NCI-H2171 (cell line): ENCODE results near the gene KLHDC4.
A peak's percentile ranks its signal among the peaks of the same experiment; 100 is the strongest.
"Not testable (repeated sequence)": the region's sequence is repeated elsewhere in the genome, so short reads cannot be mapped to it uniquely, and the experiment has no call there.

Source experiments
- DNase-seq: peaks from one replicate; lab custom pipeline; 2025; lab: John Stamatoyannopoulos, UW

The KLHDC4 gene

DNA sequence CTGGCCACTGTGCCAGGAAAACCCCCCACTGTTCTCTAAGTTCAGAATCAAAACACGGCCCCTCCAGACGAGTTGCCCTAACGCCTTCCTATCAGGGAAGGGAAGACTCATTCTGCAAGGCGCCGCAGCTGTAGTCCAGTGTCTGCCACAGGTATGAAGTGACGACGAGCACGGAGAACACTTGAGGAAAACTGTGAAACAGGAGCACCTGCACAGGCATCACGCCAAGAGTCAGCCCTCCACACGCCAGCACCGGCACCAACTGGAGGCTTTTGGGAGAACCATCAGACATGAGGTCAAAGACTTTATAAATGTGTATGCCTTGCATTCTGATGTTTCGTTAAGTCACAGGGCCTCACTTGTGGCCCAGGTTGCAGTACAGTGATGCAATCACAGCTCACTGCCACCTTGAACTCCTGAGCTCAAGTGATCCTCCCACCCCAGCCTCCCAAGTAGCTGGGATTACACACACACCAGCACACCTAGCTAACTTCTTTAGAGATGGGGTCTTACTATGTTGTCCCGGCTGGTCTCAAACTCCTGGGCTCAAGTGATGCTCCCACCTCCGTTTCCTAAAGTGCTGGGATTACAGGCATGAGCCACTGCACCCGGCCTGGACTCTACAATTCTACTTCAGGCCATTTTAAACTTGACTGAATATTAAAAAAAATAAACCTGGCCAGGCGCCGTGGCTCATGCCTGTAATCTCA is 22.9 kb downstream of the KLHDC4 start:
- no peak for DNase-seq

DNA sequence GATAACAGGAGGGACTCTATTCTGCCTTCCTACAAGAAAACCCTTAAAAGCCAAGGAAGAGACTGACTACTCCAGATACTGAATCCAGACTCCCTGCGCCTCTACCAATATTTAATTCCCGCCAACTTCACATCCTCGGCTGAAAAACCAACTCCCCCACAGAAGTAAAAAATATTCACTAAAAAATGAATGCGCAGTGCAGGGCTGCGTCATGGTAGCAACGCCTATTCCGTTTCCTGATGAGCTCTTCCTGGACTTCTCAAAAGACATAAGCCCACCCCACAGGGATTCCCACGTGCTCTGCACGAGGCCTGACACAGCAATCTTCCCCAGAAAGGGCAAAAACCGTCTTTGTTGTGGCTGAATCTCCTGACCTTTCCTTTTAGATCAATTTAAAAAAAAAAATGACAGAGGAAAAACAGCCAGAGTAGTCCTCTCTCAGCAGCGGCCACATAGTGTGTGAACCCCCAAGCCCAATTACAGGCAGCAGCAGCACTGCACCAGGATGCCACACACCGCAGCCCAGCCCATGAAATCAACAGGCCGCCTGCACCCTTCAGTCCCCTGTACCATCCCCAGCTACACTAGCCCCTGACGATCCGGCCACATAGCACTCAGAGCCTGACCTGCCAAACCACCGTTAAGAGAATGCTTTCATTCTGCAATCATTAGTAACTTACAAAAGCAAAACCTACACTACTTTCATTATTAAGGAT is 23.9 kb downstream of the KLHDC4 start:
- DNase-seq: no peak

DNA sequence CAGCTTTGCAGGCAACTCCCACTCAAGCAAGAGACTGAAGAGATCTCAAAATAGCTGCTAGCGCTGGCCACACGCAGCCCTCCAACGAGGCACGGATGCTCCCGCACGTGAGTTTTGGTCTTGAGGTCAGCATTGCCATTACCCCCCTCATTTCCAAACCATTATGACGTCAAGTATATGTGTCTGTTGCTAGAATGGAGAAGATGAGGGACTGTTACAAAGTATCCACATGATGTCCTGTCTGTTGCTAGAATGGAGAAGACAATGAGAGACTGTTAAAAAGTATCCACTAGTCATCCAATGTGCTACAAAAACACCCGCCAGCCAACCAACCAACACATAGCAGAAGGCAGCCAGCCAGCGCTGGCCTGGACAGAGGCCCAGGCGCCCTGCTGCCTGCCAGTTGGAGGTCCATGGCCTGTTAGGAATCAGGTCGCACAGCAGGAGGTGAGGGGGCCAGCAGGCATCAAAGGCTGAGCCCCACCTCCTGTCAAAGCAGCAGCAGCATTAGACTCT is 24.8 kb downstream of the KLHDC4 start:
- DNase-seq: no peak

DNA sequence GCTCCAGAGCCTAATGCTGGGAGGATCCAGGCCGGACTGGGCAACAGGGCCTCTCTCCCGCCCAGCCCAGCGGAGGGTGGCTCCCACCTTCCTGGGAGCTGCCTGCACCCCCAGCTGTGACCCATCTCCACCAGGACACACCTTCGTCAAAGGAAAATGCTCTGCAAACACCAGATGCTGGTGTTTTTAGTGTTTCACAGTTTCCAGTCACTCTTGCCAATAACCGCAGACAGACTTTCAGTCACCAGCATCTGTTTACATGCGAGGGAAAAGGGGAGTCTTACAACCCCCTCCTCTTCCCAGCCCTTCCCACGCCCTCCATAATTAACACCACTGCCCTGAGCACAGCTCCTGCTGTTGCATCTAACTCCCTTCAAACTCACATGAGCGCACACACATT is 25.3 kb downstream of the KLHDC4 start:
- peak; percentile 90 for DNase-seq

DNA sequence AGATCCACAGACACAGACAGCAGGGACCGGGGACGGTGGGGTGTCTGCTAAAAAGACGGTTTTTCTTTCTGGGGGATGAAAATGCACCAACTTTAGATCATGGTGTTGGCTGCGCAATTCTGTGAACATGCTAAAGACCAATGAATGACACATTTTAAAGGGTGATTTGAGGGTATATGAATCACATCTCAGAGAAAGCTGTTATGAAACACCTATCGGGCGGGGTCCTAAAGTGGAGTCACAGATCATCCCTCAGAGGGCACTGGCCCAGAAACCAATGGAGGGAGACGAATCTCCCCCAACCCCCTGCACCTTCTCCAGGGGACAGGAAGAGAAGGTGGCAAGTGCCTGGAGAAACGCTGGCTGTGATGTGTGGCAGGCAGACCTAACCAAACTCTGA is 26.0 kb downstream of the KLHDC4 start:
- no peak for DNase-seq

DNA sequence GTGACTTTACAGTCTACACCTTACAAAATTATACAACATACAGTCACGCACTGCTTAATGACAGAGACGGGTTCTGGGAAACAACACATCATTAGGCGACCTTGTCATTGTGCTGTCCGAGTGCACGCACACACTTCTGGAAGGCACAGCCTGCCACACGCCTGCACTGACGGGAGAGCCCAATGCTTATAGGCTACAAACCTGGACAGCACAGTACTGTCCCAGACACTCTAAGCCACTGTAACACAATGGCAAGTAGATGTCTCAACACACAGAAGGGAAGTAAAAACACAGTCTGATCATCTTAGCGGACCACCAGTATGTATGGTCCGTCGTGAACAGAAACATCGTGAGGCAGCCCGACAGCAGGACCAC is 29.8 kb downstream of the KLHDC4 start:
- no peak for DNase-seq

DNA sequence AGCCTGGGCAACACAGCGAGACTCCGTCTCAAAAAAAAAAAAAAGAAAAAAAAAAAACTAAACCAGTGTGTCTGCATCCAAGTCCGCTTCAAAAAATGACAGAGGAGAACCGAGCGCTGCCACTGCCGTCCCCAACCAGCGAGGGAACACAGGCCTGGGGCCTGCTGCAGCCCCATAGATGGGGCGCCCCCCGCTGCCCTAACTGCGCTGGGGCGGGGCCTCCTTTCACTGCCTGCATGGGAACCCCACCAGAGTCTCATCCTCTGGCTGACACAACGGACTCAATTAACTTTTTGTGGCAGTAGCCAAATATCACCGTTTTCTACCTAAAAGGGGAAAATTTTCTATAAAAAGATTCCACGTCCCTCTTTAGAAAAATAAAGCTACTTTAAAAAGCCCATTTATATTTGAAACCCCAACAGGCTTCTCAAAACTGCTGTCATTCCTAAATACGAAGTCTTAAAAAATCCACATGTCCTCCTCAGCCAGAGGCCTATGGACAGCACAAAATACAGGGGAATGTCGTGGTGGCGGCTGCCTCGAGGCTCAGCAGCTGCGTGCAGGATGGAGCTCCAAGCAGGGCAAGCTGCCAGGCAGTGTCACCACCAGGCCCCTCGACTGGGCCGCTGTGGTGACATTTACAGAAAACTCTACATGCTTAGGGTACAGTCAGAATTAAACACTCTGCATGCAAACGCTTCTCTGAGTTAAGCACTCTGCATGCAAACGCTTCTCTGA is 30.3 kb downstream of the KLHDC4 start:
- no peak for DNase-seq

DNA sequence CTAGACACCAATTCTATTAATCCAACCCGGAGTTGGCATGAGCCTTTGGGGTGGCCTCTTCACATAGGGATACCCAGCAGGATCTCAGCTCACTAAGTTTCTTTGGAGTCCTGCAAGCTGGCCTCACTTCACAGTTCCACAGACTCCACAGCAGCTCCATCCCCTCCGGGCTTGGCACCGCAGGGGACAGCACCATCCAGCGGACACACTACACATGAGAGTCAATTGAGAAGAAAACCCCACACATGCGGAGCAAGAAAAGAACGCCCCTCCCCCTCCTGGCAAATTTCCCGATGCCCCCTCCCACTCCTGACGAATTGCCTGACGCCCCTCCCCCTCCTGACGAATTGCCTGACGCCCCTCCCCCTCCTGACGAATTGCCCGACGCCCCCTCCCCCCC is 31.1 kb downstream of the KLHDC4 start:
- no peak for DNase-seq

DNA sequence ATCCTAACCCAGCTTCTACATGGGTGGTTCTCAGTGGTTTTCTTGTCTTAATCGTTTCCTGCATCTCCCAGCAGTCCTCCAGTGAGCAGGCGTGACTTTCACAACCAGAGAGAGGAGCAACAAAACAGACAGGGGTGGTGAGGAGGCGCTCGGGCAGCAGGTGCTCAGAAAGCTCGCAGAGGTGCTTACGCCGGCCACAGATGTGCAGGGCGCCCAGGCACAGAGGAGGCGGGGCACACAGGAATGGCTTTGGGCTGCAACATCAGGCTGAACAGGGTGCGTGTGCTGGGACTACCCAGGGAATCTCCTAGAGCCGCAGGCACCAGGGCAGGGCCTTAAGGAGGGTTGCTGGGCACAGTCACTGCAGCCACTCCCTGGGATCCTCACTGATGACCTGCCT is 32.6 kb downstream of the KLHDC4 start:
- DNase-seq: no peak

DNA sequence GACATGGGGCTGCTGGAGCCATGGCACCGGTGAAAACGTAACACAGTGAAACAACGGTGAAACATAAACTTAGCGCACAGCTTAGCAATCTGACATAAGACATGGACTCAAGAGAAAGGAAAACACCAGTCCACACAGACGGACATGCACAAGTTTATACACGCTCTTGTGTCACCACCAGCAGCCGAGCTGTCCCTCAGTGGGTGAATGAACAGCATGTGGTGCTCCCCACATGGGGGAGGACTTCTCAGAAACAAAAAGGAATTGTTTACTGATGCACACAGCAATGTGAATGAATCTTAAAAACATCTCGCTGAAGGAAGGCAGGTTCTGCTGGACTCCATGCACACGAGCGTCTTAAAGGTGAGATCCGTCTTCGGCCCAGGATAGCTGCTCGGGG is 34.2 kb downstream of the KLHDC4 start:
- no peak for DNase-seq

DNA sequence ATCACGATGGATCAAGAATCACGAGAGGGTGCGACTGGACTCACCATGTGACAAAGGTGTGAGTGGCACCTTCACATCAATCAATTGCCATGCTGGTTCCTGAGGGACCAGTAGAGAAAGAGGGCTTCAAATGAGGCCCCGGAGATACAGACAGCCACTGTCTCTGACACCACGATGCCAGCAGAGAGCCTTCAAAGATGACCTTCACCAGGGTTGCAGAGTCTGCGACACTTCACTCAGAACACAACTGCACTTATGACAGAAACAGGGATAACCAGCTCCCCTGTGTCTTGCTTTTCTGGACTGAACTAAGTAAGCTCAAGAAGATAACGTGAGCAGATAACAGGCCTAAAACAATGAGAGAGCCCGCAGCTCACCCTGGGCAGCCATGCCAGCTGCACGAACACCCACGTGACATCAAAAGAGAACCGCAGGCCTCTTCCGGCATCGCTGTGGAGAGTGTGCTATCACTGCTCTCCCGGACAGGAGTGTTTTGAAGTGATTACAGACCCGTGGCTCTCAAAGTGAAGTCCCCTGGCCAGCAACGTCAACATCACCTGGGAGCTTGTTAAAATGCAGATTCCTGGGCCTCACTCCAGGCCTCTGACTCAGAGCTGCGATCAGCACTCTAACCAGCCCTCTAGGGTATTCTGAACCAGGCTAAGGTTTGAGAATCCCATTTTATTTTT is 36.4 kb downstream of the KLHDC4 start:
- DNase-seq: no peak

DNA sequence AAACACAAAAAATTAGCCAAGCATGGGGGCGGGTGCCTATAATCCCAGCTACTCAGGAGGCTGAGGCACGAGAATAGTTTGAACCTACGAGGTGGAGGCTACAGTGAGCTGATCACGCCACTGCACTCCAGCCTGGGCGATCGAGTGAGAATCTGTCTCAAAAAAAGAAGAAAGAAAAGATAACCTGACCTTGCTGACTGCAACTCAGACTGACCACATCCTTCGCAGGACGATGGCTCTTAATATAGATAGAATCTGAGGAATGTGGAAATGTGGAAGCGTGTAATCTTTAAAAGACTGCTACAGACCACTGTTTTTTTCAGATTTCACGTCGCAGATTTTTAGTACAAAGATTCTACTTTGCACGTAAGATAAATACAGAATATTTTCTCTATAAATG is 37.8 kb downstream of the KLHDC4 start:
- DNase-seq: no peak

DNA sequence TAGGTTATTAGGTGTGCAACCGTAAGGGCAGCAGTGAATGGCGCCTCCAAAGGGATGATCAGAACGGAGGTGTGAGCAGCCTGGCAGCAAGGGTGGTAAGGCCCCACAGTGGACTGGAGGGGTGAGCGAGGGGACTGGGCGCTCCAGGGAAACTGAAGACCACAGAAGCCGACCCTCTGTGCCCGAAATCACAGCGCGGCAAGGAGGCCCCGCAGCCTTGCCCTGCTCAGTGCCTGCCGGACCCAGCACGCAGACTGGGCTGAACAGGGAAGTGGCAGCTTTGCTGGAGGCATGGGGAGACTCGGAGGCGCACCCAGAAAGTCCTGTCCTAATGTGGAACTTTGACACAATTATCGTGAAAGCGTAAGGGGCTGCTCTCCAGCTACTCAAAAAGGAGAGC is 38.4 kb downstream of the KLHDC4 start:
- DNase-seq: no peak

DNA sequence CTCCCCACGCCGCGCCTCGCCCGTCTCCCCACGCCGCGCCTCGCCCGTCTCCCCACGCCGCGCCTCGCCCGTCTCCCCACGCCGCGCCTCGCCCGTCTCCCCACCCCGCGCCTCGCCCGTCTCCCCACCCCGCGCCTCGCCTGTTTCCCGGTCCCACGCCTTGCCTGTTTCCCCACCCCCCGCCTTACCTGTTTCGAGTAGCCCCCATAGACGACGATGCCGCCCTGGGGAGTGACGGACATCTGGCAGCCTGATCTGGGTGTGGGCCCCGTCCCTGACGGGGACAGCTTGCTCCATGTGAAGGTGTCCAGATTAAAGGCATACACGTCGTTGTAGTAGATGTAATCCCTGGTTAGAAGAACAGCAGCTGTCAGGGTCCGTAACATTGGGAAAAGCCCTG is 39.2 kb downstream of the KLHDC4 start:
- DNase-seq: not testable (repeated sequence)

DNA sequence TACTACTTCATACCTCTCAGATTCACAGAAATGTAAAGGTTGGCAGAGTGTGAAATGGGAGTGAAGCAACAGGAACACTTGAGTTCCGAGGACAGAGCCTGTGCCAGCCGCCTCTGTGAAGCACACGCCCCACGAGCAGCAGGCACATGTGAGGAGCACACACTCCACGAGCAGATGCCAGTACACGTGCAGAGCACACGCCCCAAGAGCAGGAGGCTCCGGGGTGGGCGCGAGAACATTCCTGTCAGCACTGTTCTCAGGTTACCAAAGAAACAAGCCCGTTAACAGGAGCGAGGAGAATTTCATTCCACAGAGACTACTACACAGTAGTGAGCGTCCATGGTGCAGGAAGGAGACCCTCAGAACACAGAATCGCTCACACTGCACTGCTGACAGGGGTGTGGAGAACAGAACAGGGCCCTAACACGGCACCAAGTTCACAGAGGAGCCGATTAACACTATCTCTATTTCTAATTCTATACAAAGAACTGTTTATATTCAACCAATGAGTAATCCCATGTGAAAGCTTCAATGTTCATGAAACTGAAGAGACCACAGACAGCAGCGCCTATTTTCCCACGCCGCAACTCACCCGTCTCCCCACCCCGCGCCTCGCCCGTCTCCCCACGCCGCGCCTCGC is 40.1 kb downstream of the KLHDC4 start:
- no peak for DNase-seq

DNA sequence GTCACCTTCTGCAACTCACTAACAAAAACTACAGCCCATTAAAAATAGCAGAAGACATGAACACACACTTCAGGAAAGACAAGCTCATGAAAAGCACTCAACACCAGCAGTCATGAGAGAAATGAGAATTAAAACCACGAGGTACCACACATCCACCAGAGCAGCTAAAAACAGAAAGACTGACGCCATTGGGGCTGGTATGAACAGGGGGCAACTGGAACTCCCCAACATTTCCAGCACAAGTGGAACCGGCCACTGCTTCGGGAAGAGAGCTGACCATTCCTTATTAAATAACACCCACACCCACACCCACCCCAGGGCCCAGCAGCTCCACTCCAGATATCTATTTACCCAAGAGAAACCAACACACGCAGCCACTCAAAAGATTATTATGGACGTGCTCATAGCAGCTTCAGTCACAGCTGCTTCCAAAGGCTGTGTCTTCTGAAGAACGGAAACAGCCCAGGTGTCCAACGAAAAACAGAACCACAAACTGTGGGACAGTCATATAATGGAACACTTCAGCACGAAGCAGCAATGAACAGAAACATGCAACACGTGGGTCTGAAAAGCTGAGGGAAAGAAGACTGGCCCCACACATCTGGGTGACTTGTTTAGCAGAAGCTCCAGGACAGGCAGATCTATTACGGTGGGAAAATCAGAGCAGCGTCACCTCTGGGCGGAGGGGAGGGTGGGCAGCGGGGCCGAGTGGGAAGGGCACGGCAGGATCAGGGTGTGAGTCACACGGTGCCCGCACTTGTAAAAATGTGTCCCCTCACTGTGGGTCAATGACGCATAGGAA is 41.1 kb downstream of the KLHDC4 start:
- DNase-seq: no peak

DNA sequence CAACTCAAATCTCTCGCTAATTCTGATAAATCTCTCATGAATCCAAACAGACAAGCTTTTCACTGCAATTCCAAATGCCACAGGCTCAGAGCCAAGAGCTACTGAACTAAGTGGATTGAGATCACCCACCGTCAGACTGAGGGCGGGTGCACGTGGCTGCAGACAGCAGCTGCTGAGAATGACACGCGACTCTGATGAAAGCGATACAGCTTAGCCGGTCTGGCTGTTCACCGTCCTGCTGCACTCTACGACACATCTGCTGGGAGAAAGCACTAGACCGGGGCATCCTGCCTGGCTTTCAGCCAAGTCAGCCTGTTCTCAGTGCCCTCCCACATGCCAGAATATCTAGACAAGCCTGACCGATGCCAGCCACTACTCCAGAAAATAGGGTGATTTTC is 42.6 kb downstream of the KLHDC4 start:
- peak; percentile 91 for DNase-seq

DNA sequence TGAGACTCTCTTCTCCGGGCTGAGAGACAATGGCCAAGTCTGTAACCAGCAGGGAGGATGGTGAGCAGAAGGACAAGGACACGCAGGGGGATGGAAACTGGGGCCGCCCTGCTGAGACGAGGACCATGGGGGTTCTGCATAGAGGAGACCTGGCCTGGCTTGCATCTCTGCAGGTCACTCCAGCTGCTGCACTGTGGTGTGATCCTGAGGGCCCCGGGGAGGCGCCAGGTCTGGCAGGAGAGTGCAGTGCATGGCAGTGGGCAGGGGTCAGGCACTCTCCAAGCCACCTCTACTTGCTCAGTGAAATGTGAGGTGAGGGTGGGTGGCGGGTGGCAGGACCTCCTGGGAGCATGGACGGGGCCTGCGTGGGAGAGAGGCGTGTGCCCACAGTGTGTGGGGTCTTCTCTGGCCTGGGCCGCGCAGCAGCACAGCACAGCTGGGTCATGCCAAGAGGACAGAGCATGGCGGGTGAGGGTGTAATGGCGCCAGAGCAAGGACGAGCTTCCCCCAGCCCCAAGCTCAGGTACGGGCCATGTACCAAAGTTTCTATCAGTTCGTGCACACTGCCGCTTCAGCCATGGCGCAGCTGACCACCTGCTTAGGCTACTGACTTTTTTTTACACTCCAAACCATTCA is 43.1 kb downstream of the KLHDC4 start:
- no peak for DNase-seq

DNA sequence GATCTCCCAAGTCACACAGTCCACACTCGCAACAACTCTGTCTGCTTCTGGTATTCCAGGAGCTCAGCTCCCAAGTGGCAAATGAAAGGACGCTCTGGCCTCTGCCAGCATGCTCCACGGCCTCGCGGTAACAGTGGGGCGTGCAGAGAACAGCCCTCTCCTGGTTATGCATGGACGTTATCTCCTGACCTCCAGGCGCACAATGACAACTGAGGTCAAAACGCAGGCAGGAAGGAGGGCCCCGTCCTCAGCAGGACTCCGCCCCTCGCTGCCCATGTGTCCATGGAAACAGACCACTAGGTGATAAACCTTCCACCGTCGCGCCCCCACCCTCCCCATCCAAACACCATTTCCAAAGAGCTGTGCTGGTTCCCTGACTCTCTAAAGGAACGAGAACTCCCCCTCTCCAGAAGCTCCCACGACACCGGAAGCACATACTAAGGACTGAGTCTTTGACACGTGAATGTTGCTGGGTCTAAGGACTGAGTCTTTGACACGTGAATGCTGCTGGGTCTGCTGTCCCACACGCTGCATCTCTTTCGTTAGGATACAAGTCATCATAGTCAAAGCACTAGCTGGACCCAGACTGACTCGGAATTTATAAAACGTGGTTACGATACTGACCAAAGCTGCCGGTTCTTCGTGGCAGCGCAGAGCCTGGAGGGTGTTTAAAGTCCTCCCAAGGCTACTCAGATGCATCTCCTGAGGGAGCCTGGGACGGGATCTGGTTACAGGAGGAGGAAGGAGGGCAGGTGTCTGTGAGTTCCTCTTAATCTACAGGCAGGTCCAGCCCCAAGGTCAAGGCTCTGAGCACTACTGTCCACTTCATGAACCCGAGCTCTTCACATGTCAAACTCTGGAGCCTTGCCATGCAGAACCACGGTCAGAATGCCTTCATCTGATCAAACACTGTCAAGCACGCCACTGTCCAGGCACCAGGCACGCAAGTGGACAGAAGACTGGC is 43.9 kb downstream of the KLHDC4 start:
- DNase-seq: no peak
